Liver (tissue), 3 donors: ENCODE data around the gene NPIPA5.
"Not testable (repeated sequence)": the region's sequence is repeated elsewhere in the genome, so short reads cannot be mapped to it uniquely, and the experiment has no call there.

Experiments used
- JUND ChIP-seq, 2 donors: IDR thresholded peaks; 2 replicates each; pipeline ENCODE4 v1.6.1; 2016; ENCODE audit warnings: antibody characterized with exemption in 2 of 2
- RAD21 ChIP-seq, 2 donors: IDR thresholded peaks; 2 replicates each; pipeline ENCODE4 v1.6.1; 2016; ENCODE audit warnings: antibody characterized with exemption in 2 of 2, mild to moderate bottlenecking in 2 of 2
- REST ChIP-seq: IDR thresholded peaks from 2 replicates; pipeline ENCODE4 v1.6.1; 2016; ENCODE audit warnings: antibody characterized with exemption, mild to moderate bottlenecking
- RXRA ChIP-seq, 2 donors: IDR thresholded peaks; 2 replicates each; pipeline ENCODE4 v1.6.1; 2017 to 2018; ENCODE audit warnings: antibody characterized with exemption in 2 of 2, mild to moderate bottlenecking in 1 of 2
- SP1 ChIP-seq: IDR thresholded peaks from 2 replicates; pipeline ENCODE4 v1.6.1; 2018; ENCODE audit warnings: antibody characterized with exemption, mild to moderate bottlenecking
- TAF1 ChIP-seq: conservative IDR thresholded peaks from 2 replicates; pipeline ENCODE4 v1.6.1; 2016; ENCODE audit warnings: antibody characterized with exemption, mild to moderate bottlenecking
- TF ChIP-seq, protein P1 (sequence below): fragments of 150-350 bp; IDR thresholded peaks from 2 replicates; pipeline ENCODE4 v1.5.1; 2017; ENCODE audit warnings: improper control_type of control experiment, low read depth, low read length; ENCODE audit not compliant: missing input control
- donor health status: healthy.
- donor health status: healthy.

GRCh38 chr16:15330978-15331377 is 47.1 kb downstream of the NPIPA5 start:
- TF ChIP-seq, protein P1, sequence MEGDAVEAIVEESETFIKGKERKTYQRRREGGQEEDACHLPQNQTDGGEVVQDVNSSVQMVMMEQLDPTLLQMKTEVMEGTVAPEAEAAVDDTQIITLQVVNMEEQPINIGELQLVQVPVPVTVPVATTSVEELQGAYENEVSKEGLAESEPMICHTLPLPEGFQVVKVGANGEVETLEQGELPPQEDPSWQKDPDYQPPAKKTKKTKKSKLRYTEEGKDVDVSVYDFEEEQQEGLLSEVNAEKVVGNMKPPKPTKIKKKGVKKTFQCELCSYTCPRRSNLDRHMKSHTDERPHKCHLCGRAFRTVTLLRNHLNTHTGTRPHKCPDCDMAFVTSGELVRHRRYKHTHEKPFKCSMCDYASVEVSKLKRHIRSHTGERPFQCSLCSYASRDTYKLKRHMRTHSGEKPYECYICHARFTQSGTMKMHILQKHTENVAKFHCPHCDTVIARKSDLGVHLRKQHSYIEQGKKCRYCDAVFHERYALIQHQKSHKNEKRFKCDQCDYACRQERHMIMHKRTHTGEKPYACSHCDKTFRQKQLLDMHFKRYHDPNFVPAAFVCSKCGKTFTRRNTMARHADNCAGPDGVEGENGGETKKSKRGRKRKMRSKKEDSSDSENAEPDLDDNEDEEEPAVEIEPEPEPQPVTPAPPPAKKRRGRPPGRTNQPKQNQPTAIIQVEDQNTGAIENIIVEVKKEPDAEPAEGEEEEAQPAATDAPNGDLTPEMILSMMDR = not testable (repeated sequence)
- not testable (repeated sequence) for TF ChIP-seq REST; RXRA (IDR thresholded peaks at IDR 0.05); RAD21 (IDR thresholded peaks at IDR 0.05); JUND (IDR thresholded peaks at IDR 0.05); TAF1; SP1
